Islet of Langerhans (tissue), 1 donor: ENCODE results near the gene CAPZB.

Experiments used
- FAIRE-seq: peaks from one replicate; lab custom pipeline; 2011; peaks lifted over from hg19 to GRCh38; lab: Jason Lieb, UNC

CAPZB gene

GRCh38 chr1:19448491-19449439 is 36.6 kb downstream of the CAPZB start:
- FAIRE-seq, result peak; percentile 51

- FAIRE-seq, result no peak
Measured at GRCh38 chr1:19447550-19447949, 37.8 kb downstream of the CAPZB start.

- FAIRE-seq, result no peak
Measured at GRCh38 chr1:19445417-19446342, 39.7 kb downstream of the CAPZB start.

- no peak for FAIRE-seq
Measured at GRCh38 chr1:19444296-19445021, 40.9 kb downstream of the CAPZB start.

- no peak for FAIRE-seq
Measured at GRCh38 chr1:19443326-19443725, 42.0 kb downstream of the CAPZB start.

- no peak for FAIRE-seq
Measured at GRCh38 chr1:19442154-19443096, 42.9 kb downstream of the CAPZB start.

- FAIRE-seq, result no peak
Measured at GRCh38 chr1:19441048-19441780, 44.1 kb downstream of the CAPZB start.

- FAIRE-seq, result peak; percentile 24
Measured at GRCh38 chr1:19439464-19440171, 45.7 kb downstream of the CAPZB start.

- FAIRE-seq, result no peak
Measured at GRCh38 chr1:19438516-19439195, 46.7 kb downstream of the CAPZB start.

- FAIRE-seq, result no peak
Measured at GRCh38 chr1:19437891-19438294, 47.4 kb downstream of the CAPZB start.

- no peak for FAIRE-seq
Measured at GRCh38 chr1:19436716-19437476, 48.4 kb downstream of the CAPZB start.

- no peak for FAIRE-seq
Measured at GRCh38 chr1:19435851-19436455, 49.4 kb downstream of the CAPZB start.

GRCh38 chr1:19435181-19435580 is 50.2 kb downstream of the CAPZB start:
- FAIRE-seq, result no peak

- FAIRE-seq, result no peak
Measured at GRCh38 chr1:19433719-19433998, 51.7 kb downstream of the CAPZB start.

- FAIRE-seq, result no peak
Measured at GRCh38 chr1:19432943-19433718, 52.2 kb downstream of the CAPZB start.

GRCh38 chr1:19430121-19431068 is 54.9 kb downstream of the CAPZB start:
- FAIRE-seq, result peak; percentile 36
